ENCODE results near the gene AQP10.

DNA sequence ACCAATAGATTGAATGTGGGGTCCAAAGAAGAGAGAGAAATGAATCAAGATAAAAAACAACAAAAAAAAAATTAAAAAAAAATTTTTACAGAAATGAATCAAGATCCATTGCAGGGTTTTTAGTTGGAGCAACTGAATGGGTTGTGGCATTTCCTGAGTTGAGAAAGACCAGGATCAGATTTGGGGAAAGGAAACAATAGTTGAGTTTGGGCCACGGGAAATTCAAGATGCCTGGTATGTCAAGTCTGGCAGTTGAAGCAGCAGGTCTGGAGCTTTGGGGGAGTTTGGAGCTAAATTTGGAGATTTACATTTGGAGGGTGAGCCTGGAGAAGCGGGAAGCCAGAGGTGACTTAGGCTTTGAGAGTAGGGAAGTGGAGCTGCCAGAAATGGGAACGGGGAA is 27.1 kb downstream of the AQP10 start:
- TF ChIP-seq, protein P1, sequence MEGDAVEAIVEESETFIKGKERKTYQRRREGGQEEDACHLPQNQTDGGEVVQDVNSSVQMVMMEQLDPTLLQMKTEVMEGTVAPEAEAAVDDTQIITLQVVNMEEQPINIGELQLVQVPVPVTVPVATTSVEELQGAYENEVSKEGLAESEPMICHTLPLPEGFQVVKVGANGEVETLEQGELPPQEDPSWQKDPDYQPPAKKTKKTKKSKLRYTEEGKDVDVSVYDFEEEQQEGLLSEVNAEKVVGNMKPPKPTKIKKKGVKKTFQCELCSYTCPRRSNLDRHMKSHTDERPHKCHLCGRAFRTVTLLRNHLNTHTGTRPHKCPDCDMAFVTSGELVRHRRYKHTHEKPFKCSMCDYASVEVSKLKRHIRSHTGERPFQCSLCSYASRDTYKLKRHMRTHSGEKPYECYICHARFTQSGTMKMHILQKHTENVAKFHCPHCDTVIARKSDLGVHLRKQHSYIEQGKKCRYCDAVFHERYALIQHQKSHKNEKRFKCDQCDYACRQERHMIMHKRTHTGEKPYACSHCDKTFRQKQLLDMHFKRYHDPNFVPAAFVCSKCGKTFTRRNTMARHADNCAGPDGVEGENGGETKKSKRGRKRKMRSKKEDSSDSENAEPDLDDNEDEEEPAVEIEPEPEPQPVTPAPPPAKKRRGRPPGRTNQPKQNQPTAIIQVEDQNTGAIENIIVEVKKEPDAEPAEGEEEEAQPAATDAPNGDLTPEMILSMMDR (conservative IDR thresholded peaks at IDR 0.05; ENCODE audit: low read length) = no peak
- TF ChIP-seq EZH2phosphoT487 (IDR thresholded peaks at IDR 0.05; ENCODE audit: borderline replicate concordance) = no peak
